Measurements from ENCODE around the gene ERCC4. TPM values are rescaled to one million over a fixed set of nuclear protein-coding genes. Genes with fewer than 3 reads are reported as not detected.

The ERCC4 gene
- total RNA-seq (2021) (18.5 and 18.8 TPM in 2 replicates), Bru-seq, nascent RNA (percentile 75 among the genes with signal in this experiment), BruChase-seq, experiment 1, labeled RNA remaining after a 2-hour chase (percentile 82 among the genes with signal in this experiment), BruChase-seq, experiment 2, labeled RNA remaining after a 6-hour chase (percentile 66 among the genes with signal in this experiment)
- long read RNA-seq, partial matches to known transcripts, result 7 of 17 reads
- long read RNA-seq, other reads (novel, unspliced or antisense), result 5 of 17 reads

DNA sequence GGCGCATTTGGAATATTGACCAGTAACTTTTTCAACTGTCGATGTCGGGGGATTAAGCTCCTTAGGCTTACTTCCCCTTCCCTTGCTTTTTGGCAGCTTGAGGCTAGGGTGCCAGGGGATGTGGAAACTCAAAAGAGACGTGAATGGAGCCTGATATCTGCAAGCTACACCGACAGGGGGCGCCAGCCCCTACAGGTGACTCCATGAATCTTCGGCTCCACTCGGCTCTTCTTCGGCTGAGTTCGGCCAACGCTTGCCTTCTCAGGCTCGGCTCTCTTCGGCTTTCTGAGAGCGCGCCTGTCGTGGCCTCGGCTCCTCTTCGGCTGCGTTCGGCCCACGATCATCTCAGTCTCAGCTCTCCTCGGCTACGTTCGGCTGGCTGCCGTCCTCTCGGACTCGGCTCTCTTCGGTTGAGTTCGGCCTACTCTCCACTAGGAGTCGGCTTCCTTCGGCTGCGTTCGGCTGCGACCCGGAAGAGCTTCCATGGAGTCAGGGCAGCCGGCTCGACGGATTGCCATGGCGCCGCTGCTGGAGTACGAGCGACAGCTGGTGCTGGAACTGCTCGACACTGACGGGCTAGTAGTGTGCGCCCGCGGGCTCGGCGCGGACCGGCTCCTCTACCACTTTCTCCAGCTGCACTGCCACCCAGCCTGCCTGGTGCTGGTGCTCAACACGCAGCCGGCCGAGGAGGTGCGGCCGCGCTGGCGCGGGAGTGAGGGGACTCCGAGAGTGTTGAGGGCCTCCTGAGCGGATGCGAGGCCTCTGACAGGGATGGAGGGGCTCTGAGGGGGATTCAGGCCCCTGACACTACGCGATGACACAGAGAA, at the start of gene ERCC4:
ERCC4 (plus strand) TSS at position 472 of the 827 bp plus-strand sequence; CDS start at position 484, 12 bp downstream.
- CTCF ChIA-PET, result interaction anchor here (0.6 to 1.4 kb wide), 6 partner anchors 11 to 191 kb away, joined by 3 to 10 read pairs (median 4); no protein-coding TSS in a partner anchor
- BruUV-seq (replicated peaks), result no TSS peak
- Histone ChIP-seq H3K9me3 (ENCODE audit: low read depth, low read length, poor library complexity, severe bottlenecking) (no peaks in the 10 kb centered on the region), H3K4me1 (ENCODE audit: insufficient read depth, low read length, poor library complexity, severe bottlenecking) (peaks cover 7% of the 10 kb centered on the region), H3K27ac (ENCODE audit: low read depth, low read length, poor library complexity, severe bottlenecking) (peak within 1 kb of the TSS; percentile 87), H3K27me3 (replicated peaks; ENCODE audit: insufficient read depth, low read depth, low read length, poor library complexity) (no peaks in the 10 kb centered on the region), H3K36me3 (ENCODE audit: insufficient read depth, low read length, poor library complexity, severe bottlenecking) (peaks cover 13% of the 10 kb centered on the region), H3K4me3 (ENCODE audit: low read depth, low read length, poor library complexity, severe bottlenecking) (peak within 1 kb of the TSS; percentile 95)
- DNase-seq (ENCODE audit: low spot score), result peak; percentile 99
- POLR2A ChIA-PET (ENCODE audit: low non-redundant PET), result interaction anchor here (0.7 kb wide), 1 partner anchor 12 kb away, joined by 3 read pairs; no protein-coding TSS in a partner anchor
- TF ChIP-seq CTCF (conservative IDR thresholded peaks at IDR 0.05; ENCODE audit: low read depth, low read length) (peak; percentile 95), EZH2 (IDR thresholded peaks at IDR 0.05; ENCODE audit: borderline replicate concordance, low read depth, low read length, poor library complexity, severe bottlenecking) (no peak)
- intact Hi-C loops (cut with micrococcal nuclease; ENCODE audit: unreplicated experiment), result loop anchor here (2.0 to 10.0 kb wide), 3 partner anchors 325 to 609 kb away; no protein-coding TSS in a partner anchor

DNA sequence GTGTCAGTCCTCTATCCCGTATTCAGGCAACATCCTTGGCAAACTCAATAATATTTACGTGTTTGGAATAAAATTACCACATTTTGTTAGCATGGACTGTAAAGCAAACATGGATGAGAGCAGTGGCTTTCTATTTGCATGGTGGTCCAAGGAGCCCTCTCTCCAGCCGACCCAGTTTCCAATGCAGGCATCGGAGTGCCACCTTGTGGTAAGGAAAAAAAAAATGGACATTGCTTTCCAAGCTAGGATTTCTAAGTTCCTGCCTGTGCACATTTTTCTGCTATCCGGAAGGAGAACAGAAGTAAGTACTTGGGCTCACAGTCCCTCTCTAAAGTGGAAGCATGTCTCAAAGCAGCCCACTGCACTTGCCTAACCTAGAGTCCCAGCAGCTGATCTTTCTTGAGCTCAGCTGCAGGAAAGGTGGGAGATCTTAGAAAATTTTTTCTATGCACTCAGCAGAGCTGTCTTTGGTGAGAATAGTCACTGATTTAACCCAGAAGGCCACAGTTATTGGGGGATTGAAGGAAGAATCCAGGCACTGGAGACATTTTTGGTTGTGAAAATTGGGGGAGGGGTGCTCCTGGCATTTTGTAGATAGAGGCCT, 46.0 kb upstream of the ERCC4 start:
- Histone ChIP-seq H3K27ac (ENCODE audit: low read depth, low read length, poor library complexity, severe bottlenecking) (no peak overlapping the region), H3K4me3 (ENCODE audit: low read depth, low read length, poor library complexity, severe bottlenecking) (no peak overlapping the region), H3K4me1 (ENCODE audit: insufficient read depth, low read length, poor library complexity, severe bottlenecking) (no peaks in the 10 kb centered on the region), H3K36me3 (ENCODE audit: insufficient read depth, low read length, poor library complexity, severe bottlenecking) (no peaks in the 10 kb centered on the region), H3K9me3 (ENCODE audit: low read depth, low read length, poor library complexity, severe bottlenecking) (no peaks in the 10 kb centered on the region), H3K27me3 (replicated peaks; ENCODE audit: insufficient read depth, low read depth, low read length, poor library complexity) (peaks cover 5% of the 10 kb centered on the region)
- no TSS peak for BruUV-seq (replicated peaks)
- ChIA-PET CTCF (interaction anchor here (0.6 to 1.0 kb wide), 4 partner anchors 9 to 1778 kb away, joined by 3 to 9 read pairs (median 4); partner anchors contain the start of gene ERCC4), POLR2A (ENCODE audit: low non-redundant PET) (no interaction called here)
- intact Hi-C loops (cut with micrococcal nuclease; ENCODE audit: unreplicated experiment), result loop anchor here (5.0 to 10.0 kb wide), 4 partner anchors 979 to 1777 kb away; no protein-coding TSS in a partner anchor
- DNase-seq (ENCODE audit: low spot score), result peak; percentile 60
- TF ChIP-seq CTCF (conservative IDR thresholded peaks at IDR 0.05; ENCODE audit: low read depth, low read length) (peak; percentile 69), EZH2 (IDR thresholded peaks at IDR 0.05; ENCODE audit: borderline replicate concordance, low read depth, low read length, poor library complexity, severe bottlenecking) (no peak)

DNA sequence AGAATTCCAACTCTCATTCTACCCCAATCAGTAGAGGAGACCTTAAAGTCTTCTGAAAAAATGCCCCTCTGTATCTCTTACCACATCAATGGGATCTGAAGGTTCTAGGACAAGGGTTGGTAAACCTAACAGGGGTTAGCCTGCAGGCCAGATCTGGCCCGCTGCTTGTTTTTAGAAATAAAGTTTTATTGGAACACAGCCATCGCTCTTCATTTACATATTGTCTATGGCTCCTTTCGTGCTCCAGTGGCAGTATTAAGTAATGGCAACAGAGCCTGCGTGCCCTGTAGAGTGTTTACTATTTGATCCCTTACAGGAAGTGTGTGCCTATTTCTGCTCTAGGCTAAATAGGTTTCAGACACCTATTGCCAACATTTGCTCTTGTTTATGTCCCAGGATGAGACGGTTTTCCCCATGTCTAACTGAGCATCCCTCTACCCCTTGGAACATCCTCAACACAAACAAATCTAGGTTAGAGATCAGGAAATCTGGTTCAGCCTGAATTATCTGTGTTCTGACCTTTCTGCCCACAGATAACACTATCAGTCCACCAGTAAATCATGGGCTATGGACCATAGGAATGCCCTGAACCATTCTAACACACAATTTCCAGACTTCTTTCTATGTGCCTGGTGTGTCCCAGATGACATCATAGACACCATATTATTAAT, 44.2 kb upstream of the ERCC4 start:
- TF ChIP-seq CTCF (conservative IDR thresholded peaks at IDR 0.05; ENCODE audit: low read depth, low read length) (no peak), EZH2 (IDR thresholded peaks at IDR 0.05; ENCODE audit: borderline replicate concordance, low read depth, low read length, poor library complexity, severe bottlenecking) (no peak)
- no peak overlapping the region for H3K27ac ChIP-seq (ENCODE audit: low read depth, low read length, poor library complexity, severe bottlenecking)
- intact Hi-C loops (cut with micrococcal nuclease; ENCODE audit: unreplicated experiment), result loop anchor here (10.0 kb wide), 2 partner anchors 981 to 1301 kb away; no protein-coding TSS in a partner anchor
- no TSS peak for BruUV-seq (replicated peaks)
- H3K9me3 ChIP-seq (ENCODE audit: low read depth, low read length, poor library complexity, severe bottlenecking), result no peaks in the 10 kb centered on the region
- H3K4me1 ChIP-seq (ENCODE audit: insufficient read depth, low read length, poor library complexity, severe bottlenecking), result no peaks in the 10 kb centered on the region
- DNase-seq (ENCODE audit: low spot score), result no peak
- ChIA-PET CTCF (interaction anchor here (0.5 to 0.6 kb wide), 2 partner anchors 11 to 406 kb away, joined by 3 read pairs; no protein-coding TSS in a partner anchor), POLR2A (ENCODE audit: low non-redundant PET) (no interaction called here)
- H3K4me3 ChIP-seq (ENCODE audit: low read depth, low read length, poor library complexity, severe bottlenecking), result no peak overlapping the region
- H3K36me3 ChIP-seq (ENCODE audit: insufficient read depth, low read length, poor library complexity, severe bottlenecking), result no peaks in the 10 kb centered on the region
- peaks cover 5% of the 10 kb centered on the region for H3K27me3 ChIP-seq (replicated peaks; ENCODE audit: insufficient read depth, low read depth, low read length, poor library complexity)

All from A673 (cell line).